Spleen (tissue), 7 donors: ENCODE results near the gene RBM47.

Experiments used
- POLR2A ChIP-seq, 3 donors: fragments of 450-650 bp; IDR thresholded peaks; one replicate each; pipeline ENCODE4 v1.5.1; 2017; ENCODE audit warnings: antibody characterized with exemption in 3 of 3, mild to moderate bottlenecking in 1 of 3
- POLR2AphosphoS5 ChIP-seq, 3 donors: sonication (generic); formaldehyde crosslinking; IDR thresholded peaks; one replicate each; pipeline ENCODE4 v1.5.1; 2017; ENCODE audit warnings: antibody characterized with exemption in 3 of 3
- TF ChIP-seq, protein P1 (sequence below), 11 experiments: fragments of 200-600 bp in 7 of 11; fragments of 450-650 bp in 4 of 11; sonication (generic) in 4 of 11; IDR thresholded peaks in 8 of 11; conservative IDR thresholded peaks in 3 of 11; 1 replicate in 7 of 11; 2 replicates in 4 of 11; pipeline versions ENCODE4 v1.4.0 to v1.8.0; 2016 to 2021; ENCODE audit warnings: antibody characterized with exemption in 11 of 11, inconsistent platforms in 4 of 11, mild to moderate bottlenecking in 1 of 11
- donor health status: DM: no; HTN: no; CAD: no; lungs with moderate emphysema.
- donor health status: DM: no; HTN: no; CAD: no.
- donor health status: DM: no; HTN: no; CAD: no.

DNA sequence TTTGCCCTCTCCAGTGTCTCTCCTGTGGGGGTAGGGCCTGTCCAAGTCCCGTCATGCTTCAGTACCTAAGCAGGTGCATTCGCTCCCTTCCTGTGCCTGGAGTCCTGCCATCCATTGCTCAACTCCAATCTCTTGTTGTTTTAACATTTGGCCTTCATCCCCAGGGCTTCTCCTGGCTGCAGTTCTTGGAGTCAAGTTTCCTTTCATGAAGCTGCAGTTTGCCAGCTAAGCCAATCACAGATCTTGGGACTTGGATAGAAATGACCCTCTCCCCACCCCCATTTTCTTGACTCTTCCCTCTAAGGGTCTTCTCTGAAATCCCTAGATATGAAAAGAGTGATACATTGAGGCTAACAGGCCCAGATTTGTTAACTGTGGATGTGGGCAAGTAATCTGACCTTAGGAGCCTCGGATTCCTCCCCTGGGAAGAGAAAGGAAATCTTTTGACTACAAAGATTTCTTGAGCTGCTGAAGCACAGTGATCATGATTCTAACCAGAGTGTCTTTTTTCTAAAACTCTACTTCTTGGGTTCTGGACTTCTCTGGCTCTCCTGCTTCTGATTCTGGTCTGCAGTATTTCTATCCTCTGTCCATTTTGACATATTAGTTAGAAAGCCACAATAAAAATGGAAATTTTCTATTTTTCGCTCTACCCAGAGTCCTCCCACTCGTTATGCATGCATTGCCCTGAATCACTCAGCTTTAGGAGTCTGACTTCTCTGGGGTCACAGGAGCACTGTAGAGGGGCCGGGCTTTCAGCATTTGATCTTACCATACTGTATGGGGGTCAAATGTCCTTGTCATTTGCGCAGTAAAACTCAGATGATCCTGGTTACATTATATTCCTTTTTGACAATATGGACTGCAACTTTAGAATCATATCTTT, 233.5 kb downstream of the RBM47 start:
- no peak for TF ChIP-seq POLR2A (IDR thresholded peaks at IDR 0.05)
- TF ChIP-seq, protein P1, sequence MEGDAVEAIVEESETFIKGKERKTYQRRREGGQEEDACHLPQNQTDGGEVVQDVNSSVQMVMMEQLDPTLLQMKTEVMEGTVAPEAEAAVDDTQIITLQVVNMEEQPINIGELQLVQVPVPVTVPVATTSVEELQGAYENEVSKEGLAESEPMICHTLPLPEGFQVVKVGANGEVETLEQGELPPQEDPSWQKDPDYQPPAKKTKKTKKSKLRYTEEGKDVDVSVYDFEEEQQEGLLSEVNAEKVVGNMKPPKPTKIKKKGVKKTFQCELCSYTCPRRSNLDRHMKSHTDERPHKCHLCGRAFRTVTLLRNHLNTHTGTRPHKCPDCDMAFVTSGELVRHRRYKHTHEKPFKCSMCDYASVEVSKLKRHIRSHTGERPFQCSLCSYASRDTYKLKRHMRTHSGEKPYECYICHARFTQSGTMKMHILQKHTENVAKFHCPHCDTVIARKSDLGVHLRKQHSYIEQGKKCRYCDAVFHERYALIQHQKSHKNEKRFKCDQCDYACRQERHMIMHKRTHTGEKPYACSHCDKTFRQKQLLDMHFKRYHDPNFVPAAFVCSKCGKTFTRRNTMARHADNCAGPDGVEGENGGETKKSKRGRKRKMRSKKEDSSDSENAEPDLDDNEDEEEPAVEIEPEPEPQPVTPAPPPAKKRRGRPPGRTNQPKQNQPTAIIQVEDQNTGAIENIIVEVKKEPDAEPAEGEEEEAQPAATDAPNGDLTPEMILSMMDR (IDR thresholded peaks at IDR 0.05 in 8 of 11, conservative IDR thresholded peaks at IDR 0.05 in 3 of 11) = no peak
- TF ChIP-seq POLR2AphosphoS5 (IDR thresholded peaks at IDR 0.05) = no peak
